Suprapubic skin (tissue), 4 donors: ENCODE measurements around the gene ADGRG7. TPM values are rescaled to one million over a fixed set of nuclear protein-coding genes. Genes with fewer than 3 reads are reported as not detected.
A peak's percentile ranks its signal among the peaks of the same experiment; 100 is the strongest.

Experiments used
- DNase-seq, 2 donors: peaks; one replicate each; pipeline ENCODE4 v3.0.0-alpha.2; 2019; ENCODE audit warnings: low spot score in 2 of 2
- H3K27ac ChIP-seq: fragments of 200-600 bp; sonication (generic); one replicate; pipeline ENCODE4 v1.5.1; 2019
- H3K27me3 ChIP-seq: fragments of 200-600 bp; sonication (generic); one replicate; pipeline ENCODE4 v1.5.1; 2019
- H3K36me3 ChIP-seq: fragments of 200-600 bp; sonication (generic); one replicate; pipeline ENCODE4 v1.5.1; 2019
- H3K4me1 ChIP-seq: fragments of 200-600 bp; sonication (generic); one replicate; pipeline ENCODE4 v1.5.1; 2019
- H3K4me3 ChIP-seq: fragments of 200-600 bp; sonication (generic); one replicate; pipeline ENCODE4 v1.5.1; 2019; ENCODE audit warnings: mild to moderate bottlenecking
- H3K9me3 ChIP-seq: fragments of 200-600 bp; sonication (generic); one replicate; pipeline ENCODE4 v1.5.1; 2019
- EP300 ChIP-seq: sonication (generic); formaldehyde crosslinking; IDR thresholded peaks from one replicate; pipeline ENCODE4 v1.6.1; 2017; ENCODE audit warnings: antibody characterized with exemption
- POLR2A ChIP-seq, 2 donors: fragments of 450-650 bp; IDR thresholded peaks; one replicate each; pipeline ENCODE4 v1.6.1; 2017; ENCODE audit warnings: antibody characterized with exemption in 2 of 2, mild to moderate bottlenecking in 2 of 2, moderate library complexity in 2 of 2
- POLR2AphosphoS5 ChIP-seq, 3 donors: sonication (generic); formaldehyde crosslinking; IDR thresholded peaks; one replicate each; pipeline ENCODE4 v1.6.1; 2017; ENCODE audit warnings: antibody characterized with exemption in 3 of 3
- WGBS: methylation state at CpG from one replicate; pipeline ENCODE4 v1.1.5; 2018; 5-methylcytosine and 5-hydroxymethylcytosine counted together
- total RNA-seq, 4 donors: library from RNA; depleted of rRNA; stranded (reverse); fragments of >200 nt; gene quantifications; one replicate each; pipeline ENCODE4 v1.1.0, GENCODE V29; 2016
- TF ChIP-seq, protein P1 (sequence below), 2 donors: fragments of 200-600 bp in 1 of 2; fragments of 450-650 bp in 1 of 2; sonication (generic) in 1 of 2; IDR thresholded peaks; one replicate each; pipeline ENCODE4 v1.5.1; 2016 to 2019; ENCODE audit warnings: antibody characterized with exemption in 2 of 2, mild to moderate bottlenecking in 1 of 2, moderate library complexity in 1 of 2

ADGRG7 gene
- total RNA-seq, 4 donors from 2014 or later, result 0.32 TPM; not detected in 3

DNA sequence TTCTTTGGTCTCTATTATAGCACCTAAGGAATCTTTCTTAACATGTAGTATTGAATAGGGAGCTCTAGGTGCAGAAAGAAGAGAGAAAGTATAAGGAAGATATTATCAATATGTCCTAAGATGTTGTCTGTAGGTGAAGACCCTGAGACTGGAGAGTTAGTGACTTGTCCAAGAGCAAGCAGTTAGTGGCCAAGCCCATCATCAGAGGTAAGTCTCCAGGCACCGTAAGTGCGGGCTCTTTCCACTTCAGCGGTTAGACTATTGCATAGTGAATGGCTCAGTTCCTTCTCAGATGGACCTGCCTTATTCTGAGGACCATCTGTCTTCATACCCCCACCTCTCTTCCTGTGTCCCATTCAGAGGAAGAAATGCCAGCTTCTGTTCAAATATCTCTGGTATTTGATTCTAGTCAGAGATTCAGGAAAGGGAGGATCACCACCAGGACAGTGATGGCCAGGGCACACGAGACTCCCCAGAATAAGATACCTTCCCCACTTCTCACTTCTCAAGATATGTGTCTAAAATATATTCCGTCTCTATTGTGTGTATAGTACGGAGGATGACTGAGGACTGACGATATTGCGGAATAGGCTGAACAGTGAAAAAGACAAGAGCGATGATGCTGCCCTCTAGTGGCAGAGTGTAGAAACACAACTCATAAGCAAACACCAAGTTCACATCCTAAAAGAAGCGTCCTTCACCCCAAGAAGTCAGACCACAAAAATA lies 19.1 kb upstream of the ADGRG7 start:
- H3K27ac ChIP-seq, result no peak overlapping the region
- no peak for TF ChIP-seq POLR2AphosphoS5 (IDR thresholded peaks at IDR 0.05)
- TF ChIP-seq, protein P1, sequence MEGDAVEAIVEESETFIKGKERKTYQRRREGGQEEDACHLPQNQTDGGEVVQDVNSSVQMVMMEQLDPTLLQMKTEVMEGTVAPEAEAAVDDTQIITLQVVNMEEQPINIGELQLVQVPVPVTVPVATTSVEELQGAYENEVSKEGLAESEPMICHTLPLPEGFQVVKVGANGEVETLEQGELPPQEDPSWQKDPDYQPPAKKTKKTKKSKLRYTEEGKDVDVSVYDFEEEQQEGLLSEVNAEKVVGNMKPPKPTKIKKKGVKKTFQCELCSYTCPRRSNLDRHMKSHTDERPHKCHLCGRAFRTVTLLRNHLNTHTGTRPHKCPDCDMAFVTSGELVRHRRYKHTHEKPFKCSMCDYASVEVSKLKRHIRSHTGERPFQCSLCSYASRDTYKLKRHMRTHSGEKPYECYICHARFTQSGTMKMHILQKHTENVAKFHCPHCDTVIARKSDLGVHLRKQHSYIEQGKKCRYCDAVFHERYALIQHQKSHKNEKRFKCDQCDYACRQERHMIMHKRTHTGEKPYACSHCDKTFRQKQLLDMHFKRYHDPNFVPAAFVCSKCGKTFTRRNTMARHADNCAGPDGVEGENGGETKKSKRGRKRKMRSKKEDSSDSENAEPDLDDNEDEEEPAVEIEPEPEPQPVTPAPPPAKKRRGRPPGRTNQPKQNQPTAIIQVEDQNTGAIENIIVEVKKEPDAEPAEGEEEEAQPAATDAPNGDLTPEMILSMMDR (IDR thresholded peaks at IDR 0.05), result peak; percentile 72 to 86
- no peak for TF ChIP-seq POLR2A (IDR thresholded peaks at IDR 0.05)
- no peaks in the 10 kb centered on the region for H3K27me3 ChIP-seq
- no peak overlapping the region for H3K4me3 ChIP-seq
- WGBS, result 25% methylated on average over 10 of the region's 10 CpGs
- H3K36me3 ChIP-seq, result no peaks in the 10 kb centered on the region
- H3K9me3 ChIP-seq, result no peaks in the 10 kb centered on the region
- H3K4me1 ChIP-seq, result peaks cover 3% of the 10 kb centered on the region
- DNase-seq, result peak in 1 of 2 donors; percentile 67

DNA sequence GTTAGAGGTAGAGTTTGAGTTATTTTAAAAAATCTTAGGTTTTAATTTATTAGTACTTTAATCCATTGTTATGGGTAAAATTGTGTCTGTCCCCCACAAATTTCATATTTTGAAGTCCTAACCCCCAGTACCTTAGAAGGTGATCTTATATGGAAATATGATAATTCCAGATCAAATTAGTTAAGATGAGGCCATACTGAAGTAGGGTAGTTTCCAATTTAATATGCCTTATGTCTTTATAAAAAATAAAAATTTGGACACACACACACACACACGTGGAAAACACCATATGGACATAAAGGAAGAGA lies 18.6 kb upstream of the ADGRG7 start:
- DNase-seq, result no peak
- no peak for TF ChIP-seq POLR2AphosphoS5 (IDR thresholded peaks at IDR 0.05)
- 34% methylated on average over 1 of the region's 1 CpG for WGBS
- H3K27ac ChIP-seq, result no peak overlapping the region
- H3K9me3 ChIP-seq, result no peaks in the 10 kb centered on the region
- no peaks in the 10 kb centered on the region for H3K27me3 ChIP-seq
- H3K4me1 ChIP-seq, result peaks cover 3% of the 10 kb centered on the region
- H3K36me3 ChIP-seq, result no peaks in the 10 kb centered on the region
- H3K4me3 ChIP-seq, result no peak overlapping the region

DNA sequence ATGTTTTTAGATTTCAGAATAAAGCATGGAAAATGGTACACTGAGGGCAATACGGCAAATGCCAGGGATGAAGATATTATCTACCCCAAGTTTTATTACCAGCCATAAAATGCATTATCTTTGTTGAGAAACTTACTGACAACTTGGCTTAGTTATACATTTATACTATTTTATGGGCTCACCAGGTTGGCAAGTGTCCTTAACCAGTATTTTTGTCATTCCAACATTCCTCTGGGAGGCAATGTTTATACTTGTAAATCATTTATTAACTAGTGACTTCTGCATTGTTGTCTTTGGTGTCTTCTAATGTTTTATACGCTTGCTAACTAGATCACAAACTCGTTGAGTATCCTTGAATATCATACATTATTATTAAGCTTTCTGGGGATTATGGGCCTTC lies 18.0 kb upstream of the ADGRG7 start:
- Histone ChIP-seq H3K9me3 (no peaks in the 10 kb centered on the region), H3K27ac (no peak overlapping the region), H3K36me3 (no peaks in the 10 kb centered on the region), H3K27me3 (no peaks in the 10 kb centered on the region), H3K4me1 (peaks cover 3% of the 10 kb centered on the region), H3K4me3 (no peak overlapping the region)
- no peak for DNase-seq
- TF ChIP-seq, protein P1 (IDR thresholded peaks at IDR 0.05), result no peak
- TF ChIP-seq POLR2AphosphoS5 (IDR thresholded peaks at IDR 0.05), result no peak
- TF ChIP-seq POLR2A (IDR thresholded peaks at IDR 0.05), result no peak
- no peak for TF ChIP-seq EP300
- 42% methylated on average over 3 of the region's 3 CpGs for WGBS

DNA sequence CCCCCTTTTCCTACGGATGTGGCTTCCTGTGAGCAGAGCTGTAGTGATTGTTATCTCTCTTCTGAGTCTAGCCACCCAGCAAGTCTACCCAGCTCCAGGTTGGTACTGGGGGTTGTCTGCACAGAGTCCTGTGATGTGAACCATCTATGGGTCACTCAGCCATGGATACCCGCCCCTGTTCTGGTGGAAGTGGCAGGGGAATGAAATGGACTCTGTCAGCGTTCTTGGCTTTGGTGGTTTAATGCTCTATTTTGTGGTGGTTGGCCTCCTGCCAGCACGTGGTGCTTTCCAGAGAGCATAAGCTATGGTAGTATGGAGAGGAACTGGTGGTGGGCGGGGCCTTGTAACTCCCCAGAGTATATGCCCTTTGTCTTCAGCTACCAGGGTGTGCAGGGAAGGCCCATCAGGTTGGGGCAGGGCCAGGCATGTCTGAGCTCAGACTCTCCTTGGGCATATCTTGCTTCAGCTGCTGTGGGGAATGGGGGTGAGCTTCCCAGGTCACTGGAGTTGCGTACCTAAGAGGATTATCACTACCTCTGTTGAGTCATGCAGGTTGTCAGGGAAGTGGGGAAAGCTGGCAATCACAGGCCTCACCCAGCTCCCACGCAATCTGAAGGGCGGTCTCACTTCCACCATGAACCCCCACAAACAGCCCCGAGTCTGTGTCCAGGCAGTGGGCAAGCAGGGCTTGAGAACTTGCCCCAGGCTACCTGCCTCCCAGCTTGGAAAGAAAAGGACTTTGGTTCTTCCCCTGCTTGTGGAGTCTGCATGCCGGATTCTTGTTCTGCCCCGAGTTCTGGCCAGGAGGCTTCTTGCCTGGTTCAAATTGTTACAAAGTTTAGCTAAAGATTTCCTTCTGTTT lies 9.0 kb upstream of the ADGRG7 start:
- peaks cover 13% of the 10 kb centered on the region for H3K4me1 ChIP-seq
- no peaks in the 10 kb centered on the region for H3K27me3 ChIP-seq
- no peak overlapping the region for H3K4me3 ChIP-seq
- no peak overlapping the region for H3K27ac ChIP-seq
- H3K36me3 ChIP-seq, result no peaks in the 10 kb centered on the region
- WGBS, result 65% methylated on average over 4 of the region's 11 CpGs
- H3K9me3 ChIP-seq, result no peaks in the 10 kb centered on the region
- no peak for TF ChIP-seq EP300
- TF ChIP-seq, protein P1 (IDR thresholded peaks at IDR 0.05), result no peak
- no peak for TF ChIP-seq POLR2AphosphoS5 (IDR thresholded peaks at IDR 0.05)
- no peak for TF ChIP-seq POLR2A (IDR thresholded peaks at IDR 0.05)
- no peak for DNase-seq

DNA sequence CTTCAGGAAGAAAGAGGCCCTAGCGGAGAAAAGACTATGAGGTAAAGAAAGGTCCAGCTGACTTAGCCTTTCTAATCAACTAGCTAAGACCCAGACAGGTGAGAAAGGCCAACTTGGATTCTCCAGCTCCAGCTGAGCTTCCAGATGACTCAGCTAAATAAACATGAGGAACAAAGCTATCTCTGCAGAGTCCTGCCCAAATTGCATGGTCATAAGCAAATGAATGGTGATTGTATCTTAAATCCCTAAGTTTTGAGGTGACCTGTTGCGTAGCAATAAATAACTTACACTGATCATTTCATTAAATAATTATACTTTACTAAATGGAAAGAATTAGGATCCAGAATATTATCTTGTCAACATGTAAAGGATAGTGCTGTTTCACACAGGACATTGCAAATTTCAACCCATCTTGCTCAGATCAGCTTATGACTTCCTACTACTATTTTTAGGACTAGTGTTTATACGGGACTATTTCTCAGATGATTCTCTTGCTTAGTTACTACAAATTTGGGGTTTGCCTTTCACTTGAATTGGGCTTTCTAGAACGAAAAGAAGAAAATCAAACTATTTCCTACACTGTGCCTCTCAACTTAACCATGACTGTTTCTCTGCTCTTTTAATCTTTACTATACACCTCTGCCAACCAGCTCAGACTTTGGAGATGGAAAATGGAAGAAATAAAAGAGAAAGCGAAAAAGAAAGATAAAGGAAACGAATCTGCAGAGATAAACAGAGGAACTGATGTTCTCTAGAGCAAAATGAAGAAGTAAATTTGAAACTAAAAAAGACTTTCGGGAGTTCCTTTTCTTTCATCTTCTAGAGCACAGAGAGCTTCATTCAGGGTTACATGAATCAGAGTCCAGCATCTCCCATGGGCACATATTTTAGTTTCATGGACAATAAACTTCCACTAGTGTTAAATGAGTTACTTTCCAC lies 6.6 kb upstream of the ADGRG7 start:
- H3K4me1 ChIP-seq, result peaks cover 13% of the 10 kb centered on the region
- no peaks in the 10 kb centered on the region for H3K36me3 ChIP-seq
- H3K27me3 ChIP-seq, result no peaks in the 10 kb centered on the region
- no peak for TF ChIP-seq POLR2A (IDR thresholded peaks at IDR 0.05)
- no peak for TF ChIP-seq POLR2AphosphoS5 (IDR thresholded peaks at IDR 0.05)
- DNase-seq, result no peak
- no peak overlapping the region for H3K4me3 ChIP-seq
- 57% methylated on average over 7 of the region's 7 CpGs for WGBS
- no peak overlapping the region for H3K27ac ChIP-seq
- no peaks in the 10 kb centered on the region for H3K9me3 ChIP-seq
